Heart right ventricle (tissue), 16 donors: ENCODE data around the gene HP. TPM values are rescaled to one million over a fixed set of nuclear protein-coding genes. Genes with fewer than 3 reads are reported as not detected.

Experiments used
- ATAC-seq, 8 donors: fragments of 200-7000 bp; cut with Tn5 transposase; one replicate each; pipeline ENCODE4 v1.9.1; 2020; ENCODE audit warnings: mild to moderate bottlenecking in 8 of 8, moderate library complexity in 8 of 8, moderate number of reproducible peaks in 1 of 8
- DNase-seq, 2 donors: peaks; one replicate each; pipeline ENCODE4 v3.0.0-alpha.2; 2020
- H3K27ac ChIP-seq, 10 donors: fragments of 200-600 bp; sonication (generic) in 2 of 10; one replicate each; pipeline versions ENCODE4 v1.5.0 to v1.8.0; 2020 to 2022; ENCODE audit warnings: mild to moderate bottlenecking in 3 of 10
- H3K27me3 ChIP-seq, 7 donors: fragments of 200-600 bp; one replicate each; pipeline ENCODE4 v1.8.0; 2021 to 2022; ENCODE audit warnings: mild to moderate bottlenecking in 2 of 7
- H3K36me3 ChIP-seq, 9 donors: fragments of 200-600 bp; sonication (generic) in 1 of 9; one replicate each; pipeline versions ENCODE4 v1.5.0 to v1.8.0; 2020 to 2022; ENCODE audit warnings: mild to moderate bottlenecking in 2 of 9
- H3K4me1 ChIP-seq, 9 donors: fragments of 200-600 bp; sonication (generic) in 1 of 9; one replicate each; pipeline versions ENCODE4 v1.5.0 to v1.8.0; 2020 to 2022; ENCODE audit warnings: mild to moderate bottlenecking in 4 of 9
- H3K4me3 ChIP-seq, 10 donors: fragments of 200-600 bp; sonication (generic) in 2 of 10; one replicate each; pipeline versions ENCODE4 v1.5.0 to v1.8.0; 2020 to 2022; ENCODE audit warnings: mild to moderate bottlenecking in 7 of 10, moderate library complexity in 2 of 10
- H3K9me3 ChIP-seq, 11 donors: fragments of 200-600 bp in 10 of 11; sonication (generic) in 2 of 11; one replicate each; pipeline versions ENCODE4 v1.5.0 to v1.8.0; 2013 to 2022; ENCODE audit warnings: mild to moderate bottlenecking in 2 of 11, control low read depth in 1 of 11, moderate library complexity in 1 of 11
- CTCF ChIP-seq, 9 donors: fragments of 200-600 bp; sonication (generic) in 2 of 9; IDR thresholded peaks; one replicate each; pipeline versions ENCODE4 v1.5.0 to v1.8.0; 2021 to 2022; ENCODE audit warnings: antibody characterized with exemption in 9 of 9, mild to moderate bottlenecking in 5 of 9, moderate library complexity in 1 of 9
- WGBS, 2 donors: extraction: QIAGEN DNeasy Blood & Tissue Kit; methylation state at CpG; one replicate each; pipeline ENCODE4 v1.1.7; 2013; ENCODE audit warnings: inconsistent platforms in 1 of 2; 5-methylcytosine and 5-hydroxymethylcytosine counted together
- intact Hi-C, 10 donors: fragments of 100-400 bp; cut with DNase I; formaldehyde crosslinking; loops; one replicate each; pipeline versions ENCODE4 v1.11.1 to v1.14.2; 2022
- polyA plus RNA-seq, 2 donors: library from polyadenylated mRNA; stranded (reverse); fragments of 200-250 nt; gene quantifications; one replicate each; pipeline ENCODE4 v1.2.3, GENCODE V29; 2013
- total RNA-seq, 10 donors: library from RNA; stranded (reverse); fragmentation: NEBNext Ultra II Directional in 3 of 10; extraction: Animal tissue kit (Norgen Biotek cat#: 25700) in 3 of 10; gene quantifications; one replicate each; pipeline versions ENCODE4 v1.2.1 to v1.2.4, GENCODE V29; 2021 to 2023
- donor health status: Arrhythmogenic right ventricular cardiomyopathy.
- donor health status: ischemic (EF 13 %, LVEDD 7.1; RV severe dilation, severe dysfunction).
- donor health status: healthy with polysubstance abuse.
- donor health status: DM: no; HTN: yes; CAD: no.
- donor health status: DM: no; HTN: no; CAD: no.
- donor health status: ischemic (EF 25% LVEDD 6.9; RV normal size, moderate dysfunction).
- donor health status: ischemic (EF 25% LVEDD 5.7; RV mildly dilated, moderate dysfunction).
- donor health status: healthy.
- donor health status: DM: yes; HTN: yes; CAD: no.
- donor health status: Ischemic cardiomyopathy.
- donor health status: ischemic (EF 35%, LVEDD 5.7; RV mildly dilated, moderate dysfunction).
- donor health status: nonischemic (EF 11% LVEDD 7.7; RV severe dilation, severe dysfunction).
- donor health status: DM: yes; HTN: yes; CAD: no.
- donor health status: PGD.
- donor health status: ischemic (EF 29% LVEDD 5.4; RV normal size, mild dysfunction).
- donor health status: nonischemic (EF 23%, LVEDD 6.1; RV moderate dilation, normal function).

Gene HP
- total and polyA plus RNA-seq, 12 donors = 0.47 to 26.6 (median 5.0) TPM

GRCh38 chr16:72107371-72107770 lies 53.1 kb downstream of the HP start:
- no peak for TF ChIP-seq CTCF (IDR thresholded peaks at IDR 0.05)
- Histone ChIP-seq H3K4me1 (no peaks in the 10 kb centered on the region), H3K9me3 (no peaks in the 10 kb centered on the region), H3K4me3 (no peak overlapping the region), H3K27me3 (no peaks in the 10 kb centered on the region), H3K27ac (no peak overlapping the region), H3K36me3 (peaks cover 10 to 100% (median 98%) of the 10 kb centered on the region in 9 donors)
- intact Hi-C loops = no loop called here
- WGBS, 2 donors = 92 to 93% methylated on average over 17 of the region's 17 CpGs
- DNase-seq (no peak), ATAC-seq (no peak)

GRCh38 chr16:72108353-72109102 lies 54.2 kb downstream of the HP start:
- Histone ChIP-seq H3K27ac (no peak overlapping the region), H3K9me3 (no peaks in the 10 kb centered on the region), H3K4me3 (no peak overlapping the region), H3K36me3 (peaks cover 8 to 100% (median 91%) of the 10 kb centered on the region in 9 donors), H3K27me3 (no peaks in the 10 kb centered on the region), H3K4me1 (peaks cover 0 to 3% (median 0%) of the 10 kb centered on the region in 9 donors)
- ATAC-seq = no peak
- DNase-seq = no peak
- TF ChIP-seq CTCF (IDR thresholded peaks at IDR 0.05) = no peak
- intact Hi-C loops = no loop called here
- 87 to 91% methylated on average over 16 of the region's 16 CpGs for WGBS, 2 donors

- peaks cover 0 to 3% (median 0%) of the 10 kb centered on the region in 9 donors for H3K4me1 ChIP-seq
- WGBS, 2 donors = 95 to 97% methylated on average over 12 of the region's 12 CpGs
- peaks cover 8 to 97% (median 83%) of the 10 kb centered on the region in 9 donors for H3K36me3 ChIP-seq
- intact Hi-C loops = no loop called here
- H3K27ac ChIP-seq = no peak overlapping the region
- DNase-seq (no peak), ATAC-seq (no peak)
- no peaks in the 10 kb centered on the region for H3K27me3 ChIP-seq
- H3K9me3 ChIP-seq = no peaks in the 10 kb centered on the region
- TF ChIP-seq CTCF (IDR thresholded peaks at IDR 0.05) = no peak
- H3K4me3 ChIP-seq = no peak overlapping the region
Measured at GRCh38 chr16:72109300-72109699, 55.0 kb downstream of the HP start.

GRCh38 chr16:72109966-72110530 lies 55.7 kb downstream of the HP start:
- Histone ChIP-seq H3K4me1 (peaks cover 0 to 3% (median 0%) of the 10 kb centered on the region in 9 donors), H3K4me3 (no peak overlapping the region), H3K27ac (no peak overlapping the region), H3K36me3 (peaks cover 8 to 90% (median 76%) of the 10 kb centered on the region in 9 donors), H3K27me3 (no peaks in the 10 kb centered on the region), H3K9me3 (peaks cover 0 to 1% (median 0%) of the 10 kb centered on the region in 11 donors)
- 93 to 94% methylated on average over 12 of the region's 12 CpGs for WGBS, 2 donors
- no peak for ATAC-seq
- DNase-seq = no peak
- no peak for TF ChIP-seq CTCF (IDR thresholded peaks at IDR 0.05)
- intact Hi-C loops = no loop called here

Other genes starting within 250 kb of the HP start
- 10 to 100 TPM; 31.2 to 53.7 (median 36.9) TPM for gene AP1G1, start 245.7 kb upstream of the HP start, total RNA-seq
- 10 to 100 TPM; 12.4 to 15.5 TPM for gene AP1G1, start 245.7 kb upstream of the HP start, polyA plus RNA-seq
- gene ATXN1L, start 208.5 kb upstream of the HP start, total RNA-seq = 10 to 100 TPM; 13.9 to 24.2 (median 19.1) TPM
- gene ATXN1L, start 208.5 kb upstream of the HP start, polyA plus RNA-seq = 1 to 10 TPM; 6.0 to 6.7 TPM
- 1 to 10 TPM; 2.2 to 7.8 (median 3.5) TPM for gene ZNF821, start 170.3 kb upstream of the HP start, total RNA-seq
- 1 to 10 TPM; 3.5 to 3.6 TPM for gene ZNF821, start 170.3 kb upstream of the HP start, polyA plus RNA-seq
- 100 to 1,000 TPM in 7 of 10 donors, 10 to 100 TPM in 3; 89.1 to 140 (median 108) TPM for gene IST1, start 159.0 kb upstream of the HP start, total RNA-seq
- 10 to 100 TPM; 80.6 to 92.1 TPM for gene IST1, start 159.0 kb upstream of the HP start, polyA plus RNA-seq
- gene PKD1L3, start 54.1 kb upstream of the HP start, total RNA-seq = under 1 TPM in 6 of 10 donors, not detected in 4; 0.04 to 0.19 (median 0.11) TPM
- under 1 TPM; under 0.01 to 0.07 TPM for gene PKD1L3, start 54.1 kb upstream of the HP start, polyA plus RNA-seq
- gene DHODH, start 45.8 kb upstream of the HP start, total RNA-seq = 10 to 100 TPM in 3 of 10 donors, 1 to 10 TPM in 7; 6.1 to 12.6 (median 8.9) TPM
- gene DHODH, start 45.8 kb upstream of the HP start, polyA plus RNA-seq = 1 to 10 TPM; 6.6 to 7.0 TPM
- 100 to 1,000 TPM in 2 of 10 donors, 10 to 100 TPM in 8; 32.9 to 133 (median 60.8) TPM for gene HPR, start 8.7 kb downstream of the HP start, total RNA-seq
- 100 to 1,000 TPM in 1 of 2 donors, 10 to 100 TPM in 1; 37.2 to 115 TPM for gene HPR, start 8.7 kb downstream of the HP start, polyA plus RNA-seq
- gene TXNL4B, start 39.1 kb downstream of the HP start, total RNA-seq = 10 to 100 TPM in 1 of 10 donors, 1 to 10 TPM in 9; 3.2 to 11.7 (median 5.9) TPM
- 10 to 100 TPM in 1 of 2 donors, 1 to 10 TPM in 1; 5.8 to 10.5 TPM for gene TXNL4B, start 39.1 kb downstream of the HP start, polyA plus RNA-seq
- gene DHX38, start 39.3 kb downstream of the HP start, total RNA-seq = 10 to 100 TPM; 29.1 to 46.5 (median 36.6) TPM
- gene DHX38, start 39.3 kb downstream of the HP start, polyA plus RNA-seq = 10 to 100 TPM; 41.4 to 50.6 TPM
- gene PMFBP1, start 117.7 kb downstream of the HP start, total RNA-seq = 1 to 10 TPM in 1 of 10 donors, under 1 TPM in 1, not detected in 8; 0.26 to 1.6 TPM
- gene PMFBP1, start 117.7 kb downstream of the HP start, polyA plus RNA-seq = under 1 TPM; 0.39 to 0.51 TPM